ENCODE measurements around the gene MOB4. TPM values are rescaled to one million over a fixed set of nuclear protein-coding genes. Genes with fewer than 3 reads are reported as not detected.

MOB4 gene
- total and polyA plus RNA-seq, 10 of the 15 experiments (the other 5 are each of a cell fraction or from before 2014, with no cell fraction given), result 13.5 to 44.2 (median 32.4) TPM

DNA sequence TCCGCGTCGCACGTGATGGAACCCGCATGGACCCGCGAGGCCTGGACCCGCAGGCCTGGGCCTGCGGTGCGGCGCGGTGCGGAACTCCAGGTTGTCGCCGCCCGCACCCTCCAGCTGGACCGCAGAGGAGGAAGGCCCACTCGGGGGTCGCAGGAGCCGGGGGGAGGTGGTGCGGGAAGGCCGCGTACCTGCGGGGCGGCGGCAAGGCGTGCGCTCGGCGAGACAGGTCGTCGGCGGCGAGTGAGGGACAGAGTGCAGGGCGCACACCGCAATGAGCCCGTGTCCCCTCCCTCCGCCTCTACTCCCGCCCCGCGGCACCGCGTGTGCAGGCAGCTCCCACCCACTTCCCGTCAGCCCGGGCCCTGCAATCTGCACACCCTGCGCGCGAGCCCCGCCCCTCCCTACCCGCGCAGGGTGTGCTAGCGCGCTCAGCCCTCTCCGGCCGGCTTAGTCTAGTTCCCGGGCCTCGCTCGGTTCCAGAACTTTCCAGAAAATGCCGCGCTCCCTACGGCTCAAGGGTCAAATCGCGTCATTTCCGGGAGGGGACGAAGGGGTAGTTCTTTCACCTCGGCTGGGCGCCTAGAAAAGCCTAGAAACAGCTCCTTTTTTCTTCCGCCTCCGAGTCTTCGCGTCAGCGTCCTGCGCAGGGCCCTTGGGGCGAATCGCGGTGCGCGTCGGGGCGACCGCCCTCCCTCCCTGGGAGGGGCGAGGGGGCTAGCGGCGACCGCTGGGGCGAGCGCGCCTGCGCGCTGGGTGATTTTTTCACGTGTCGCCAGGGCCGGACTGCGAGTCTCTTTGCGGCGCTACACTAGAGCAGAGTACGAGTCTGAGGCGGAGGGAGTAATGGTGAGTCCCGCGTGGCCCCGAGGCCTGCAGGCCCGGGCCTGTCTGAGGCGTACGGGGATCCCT, 16.0 kb upstream of the MOB4 start, which contains the start of the genes HSPD1 and HSPE1 (continued):
- TF ChIP-seq, protein P1, sequence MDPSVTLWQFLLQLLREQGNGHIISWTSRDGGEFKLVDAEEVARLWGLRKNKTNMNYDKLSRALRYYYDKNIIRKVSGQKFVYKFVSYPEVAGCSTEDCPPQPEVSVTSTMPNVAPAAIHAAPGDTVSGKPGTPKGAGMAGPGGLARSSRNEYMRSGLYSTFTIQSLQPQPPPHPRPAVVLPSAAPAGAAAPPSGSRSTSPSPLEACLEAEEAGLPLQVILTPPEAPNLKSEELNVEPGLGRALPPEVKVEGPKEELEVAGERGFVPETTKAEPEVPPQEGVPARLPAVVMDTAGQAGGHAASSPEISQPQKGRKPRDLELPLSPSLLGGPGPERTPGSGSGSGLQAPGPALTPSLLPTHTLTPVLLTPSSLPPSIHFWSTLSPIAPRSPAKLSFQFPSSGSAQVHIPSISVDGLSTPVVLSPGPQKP (IDR thresholded peaks at IDR 0.05; ENCODE audit: low read depth, low read length), result peak; percentile 84
- peak; percentile 86 for TF ChIP-seq SMAD5 (IDR thresholded peaks at IDR 0.05; ENCODE audit: low read depth)
- 0 out of 4 replicates have a peak, but pooled peaks of 1 of the 2 experiments have one; percentile 28 for TF ChIP-seq ETV6 (conservative IDR thresholded peaks at IDR 0.05 in 1 of 2, IDR thresholded peaks at IDR 0.05 in 1 of 2; ENCODE audit: borderline replicate concordance in 1 of 2, low read depth in 1 of 2)
- TF ChIP-seq, protein P2, sequence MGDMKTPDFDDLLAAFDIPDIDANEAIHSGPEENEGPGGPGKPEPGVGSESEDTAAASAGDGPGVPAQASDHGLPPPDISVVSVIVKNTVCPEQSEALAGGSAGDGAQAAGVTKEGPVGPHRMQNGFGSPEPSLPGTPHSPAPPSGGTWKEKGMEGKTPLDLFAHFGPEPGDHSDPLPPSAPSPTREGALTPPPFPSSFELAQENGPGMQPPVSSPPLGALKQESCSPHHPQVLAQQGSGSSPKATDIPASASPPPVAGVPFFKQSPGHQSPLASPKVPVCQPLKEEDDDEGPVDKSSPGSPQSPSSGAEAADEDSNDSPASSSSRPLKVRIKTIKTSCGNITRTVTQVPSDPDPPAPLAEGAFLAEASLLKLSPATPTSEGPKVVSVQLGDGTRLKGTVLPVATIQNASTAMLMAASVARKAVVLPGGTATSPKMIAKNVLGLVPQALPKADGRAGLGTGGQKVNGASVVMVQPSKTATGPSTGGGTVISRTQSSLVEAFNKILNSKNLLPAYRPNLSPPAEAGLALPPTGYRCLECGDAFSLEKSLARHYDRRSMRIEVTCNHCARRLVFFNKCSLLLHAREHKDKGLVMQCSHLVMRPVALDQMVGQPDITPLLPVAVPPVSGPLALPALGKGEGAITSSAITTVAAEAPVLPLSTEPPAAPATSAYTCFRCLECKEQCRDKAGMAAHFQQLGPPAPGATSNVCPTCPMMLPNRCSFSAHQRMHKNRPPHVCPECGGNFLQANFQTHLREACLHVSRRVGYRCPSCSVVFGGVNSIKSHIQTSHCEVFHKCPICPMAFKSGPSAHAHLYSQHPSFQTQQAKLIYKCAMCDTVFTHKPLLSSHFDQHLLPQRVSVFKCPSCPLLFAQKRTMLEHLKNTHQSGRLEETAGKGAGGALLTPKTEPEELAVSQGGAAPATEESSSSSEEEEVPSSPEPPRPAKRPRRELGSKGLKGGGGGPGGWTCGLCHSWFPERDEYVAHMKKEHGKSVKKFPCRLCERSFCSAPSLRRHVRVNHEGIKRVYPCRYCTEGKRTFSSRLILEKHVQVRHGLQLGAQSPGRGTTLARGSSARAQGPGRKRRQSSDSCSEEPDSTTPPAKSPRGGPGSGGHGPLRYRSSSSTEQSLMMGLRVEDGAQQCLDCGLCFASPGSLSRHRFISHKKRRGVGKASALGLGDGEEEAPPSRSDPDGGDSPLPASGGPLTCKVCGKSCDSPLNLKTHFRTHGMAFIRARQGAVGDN (IDR thresholded peaks at IDR 0.05), result peak; percentile 67
- peak; percentile 76 to 91 for TF ChIP-seq BHLHE40 (IDR thresholded peaks at IDR 0.05; ENCODE audit: borderline replicate concordance in 1 of 2, low read depth in 2 of 2, low read length in 1 of 2)
- 0 out of 2 replicates have a peak, but pooled peaks have one; percentile 69 for TF ChIP-seq CBX5 (IDR thresholded peaks at IDR 0.05; ENCODE audit: low read depth)
